NCI-H2107 treated with DMSO at 0.1 percent for 48 hours (cell line): Measurements from ENCODE around the gene PPRC1.

Experiments
- DNase-seq: peaks from one replicate; lab custom pipeline; 2025; ENCODE audit not compliant: unreplicated experiment; lab: John Stamatoyannopoulos, UW

Gene PPRC1

GRCh38 chr10:102118867-102119266, 14.0 kb upstream of the PPRC1 start:
- no peak for DNase-seq

GRCh38 chr10:102119417-102120141, 13.3 kb upstream of the PPRC1 start:
- DNase-seq: no peak

- DNase-seq: no peak
Observed at GRCh38 chr10:102120142-102120990, 12.5 kb upstream of the PPRC1 start, which contains the start of gene LDB1. Gene LDB1, minus strand, starts transcription at chr10:102120368. Its CDS starts 258 bp downstream, at chr10:102120110.

- DNase-seq: no peak
Observed at GRCh38 chr10:102120991-102121738, 11.7 kb upstream of the PPRC1 start.

- no peak for DNase-seq
Observed at GRCh38 chr10:102121739-102122372, 11.0 kb upstream of the PPRC1 start.

GRCh38 chr10:102122450-102122849, 10.4 kb upstream of the PPRC1 start:
- DNase-seq: no peak

- no peak for DNase-seq
Observed at GRCh38 chr10:102123223-102123622, 9.6 kb upstream of the PPRC1 start.

- DNase-seq: no peak
Observed at GRCh38 chr10:102131286-102132170, 1.3 kb upstream of the PPRC1 start.

- no peak for DNase-seq
Observed at GRCh38 chr10:102132193-102132562, 662 bp upstream of the PPRC1 start.

- no peak for DNase-seq
Observed at GRCh38 chr10:102133373-102134195, 744 bp downstream of the PPRC1 start.

GRCh38 chr10:102134416-102134815, 1.6 kb downstream of the PPRC1 start:
- DNase-seq: no peak

- peak; percentile 54 for DNase-seq
Observed at GRCh38 chr10:102135956-102136526, 3.2 kb downstream of the PPRC1 start.

- no peak for DNase-seq
Observed at GRCh38 chr10:102139281-102140110, 6.7 kb downstream of the PPRC1 start.

GRCh38 chr10:102140218-102140617, 7.4 kb downstream of the PPRC1 start:
- no peak for DNase-seq

- DNase-seq: no peak
Observed at GRCh38 chr10:102140913-102141540, 8.2 kb downstream of the PPRC1 start.

- no peak for DNase-seq
Observed at GRCh38 chr10:102141583-102142107, 8.8 kb downstream of the PPRC1 start.

- DNase-seq: no peak
Observed at GRCh38 chr10:102146971-102147428, 14.2 kb downstream of the PPRC1 start.
